HUDEP-2 (cell line): Measurements from ENCODE around the gene KDM8.

Experiments used
- DNase-seq, 76 experiments: peaks; one replicate each; lab custom pipeline; 2025; ENCODE audit not compliant: unreplicated experiment in 76 of 76; lab: John Stamatoyannopoulos, UW

Gene KDM8

GRCh38 chr16:27228621-27229501 is 25.5 kb downstream of the KDM8 start:
- peak in 6 of 76 experiments; percentile 8 to 21 (median 12) for DNase-seq

GRCh38 chr16:27229891-27230470 is 26.7 kb downstream of the KDM8 start:
- DNase-seq, result no peak

GRCh38 chr16:27230562-27231001 is 27.3 kb downstream of the KDM8 start:
- peak in 74 of 76 experiments; percentile 26 to 92 (median 84) for DNase-seq

GRCh38 chr16:27231692-27232060 is 28.4 kb downstream of the KDM8 start:
- no peak for DNase-seq

- peak in 8 of 76 experiments; percentile 3 to 25 (median 12) for DNase-seq
These were observed 29.0 kb downstream of the KDM8 start for GRCh38 chr16:27232061-27232900.

GRCh38 chr16:27232901-27233625 is 29.7 kb downstream of the KDM8 start:
- DNase-seq, result no peak

GRCh38 chr16:27233731-27234130 is 30.4 kb downstream of the KDM8 start:
- DNase-seq, result no peak

- DNase-seq, result no peak
These were observed 30.8 kb downstream of the KDM8 start for GRCh38 chr16:27234171-27234570.

- DNase-seq, result no peak
These were observed 31.3 kb downstream of the KDM8 start for GRCh38 chr16:27234603-27235002.

GRCh38 chr16:27235055-27235937 is 32.0 kb downstream of the KDM8 start:
- DNase-seq, result peak; percentile 34 to 99 (median 97)

GRCh38 chr16:27235938-27236245 is 32.6 kb downstream of the KDM8 start:
- no peak for DNase-seq

GRCh38 chr16:27236635-27237218 is 33.4 kb downstream of the KDM8 start:
- peak in 1 of 76 experiments; percentile 15 for DNase-seq

GRCh38 chr16:27237219-27238015 is 34.1 kb downstream of the KDM8 start:
- peak in 71 of 76 experiments; percentile 8 to 89 (median 58) for DNase-seq

- peak in 57 of 76 experiments; percentile 8 to 81 (median 48) for DNase-seq
These were observed 34.8 kb downstream of the KDM8 start for GRCh38 chr16:27238016-27238587.

GRCh38 chr16:27238591-27238990 is 35.3 kb downstream of the KDM8 start:
- no peak for DNase-seq

GRCh38 chr16:27239026-27239425 is 35.7 kb downstream of the KDM8 start:
- DNase-seq, result no peak

- no peak for DNase-seq
These were observed 36.8 kb downstream of the KDM8 start for GRCh38 chr16:27239906-27240655.
